Measurements from ENCODE around the gene LMF1. TPM values are rescaled to one million over a fixed set of nuclear protein-coding genes. Genes with fewer than 3 reads are reported as not detected.

Gene LMF1
- polyA plus RNA-seq, 3 donors = 5.9 to 14.7 (median 10.6) TPM

DNA sequence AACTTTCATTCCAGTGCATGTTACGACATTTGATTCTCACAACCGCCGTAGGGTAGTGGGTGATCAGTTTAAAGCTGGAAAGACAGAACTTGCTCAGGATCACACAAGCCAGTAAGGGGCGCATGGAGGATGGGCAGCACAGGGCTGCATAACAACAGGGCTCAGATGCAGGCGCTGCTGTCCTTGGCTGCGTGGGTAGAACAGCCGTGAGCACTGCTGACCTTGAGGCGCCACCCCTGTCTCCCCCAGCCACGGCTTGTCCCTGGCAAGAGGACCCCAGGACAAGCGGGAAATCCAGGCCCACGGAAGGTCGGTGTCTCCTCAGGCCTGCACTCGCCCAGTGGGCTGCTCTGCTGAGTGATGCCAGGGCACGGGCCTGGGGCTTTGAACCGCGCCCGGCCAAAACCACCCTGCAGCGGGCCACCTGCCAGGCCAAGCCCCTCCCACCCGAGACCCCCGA is 84.7 kb downstream of the LMF1 start:
- TF ChIP-seq, protein P1, sequence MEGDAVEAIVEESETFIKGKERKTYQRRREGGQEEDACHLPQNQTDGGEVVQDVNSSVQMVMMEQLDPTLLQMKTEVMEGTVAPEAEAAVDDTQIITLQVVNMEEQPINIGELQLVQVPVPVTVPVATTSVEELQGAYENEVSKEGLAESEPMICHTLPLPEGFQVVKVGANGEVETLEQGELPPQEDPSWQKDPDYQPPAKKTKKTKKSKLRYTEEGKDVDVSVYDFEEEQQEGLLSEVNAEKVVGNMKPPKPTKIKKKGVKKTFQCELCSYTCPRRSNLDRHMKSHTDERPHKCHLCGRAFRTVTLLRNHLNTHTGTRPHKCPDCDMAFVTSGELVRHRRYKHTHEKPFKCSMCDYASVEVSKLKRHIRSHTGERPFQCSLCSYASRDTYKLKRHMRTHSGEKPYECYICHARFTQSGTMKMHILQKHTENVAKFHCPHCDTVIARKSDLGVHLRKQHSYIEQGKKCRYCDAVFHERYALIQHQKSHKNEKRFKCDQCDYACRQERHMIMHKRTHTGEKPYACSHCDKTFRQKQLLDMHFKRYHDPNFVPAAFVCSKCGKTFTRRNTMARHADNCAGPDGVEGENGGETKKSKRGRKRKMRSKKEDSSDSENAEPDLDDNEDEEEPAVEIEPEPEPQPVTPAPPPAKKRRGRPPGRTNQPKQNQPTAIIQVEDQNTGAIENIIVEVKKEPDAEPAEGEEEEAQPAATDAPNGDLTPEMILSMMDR (IDR thresholded peaks at IDR 0.05) = no peak
- peaks cover 2 to 3% (median 2%) of the 10 kb centered on the region in 3 donors for H3K27me3 Mint-ChIP-seq (ENCODE audit: low read depth in 3 of 3)
- no peak overlapping the region for H2AFZ ChIP-seq (ENCODE audit: insufficient read depth, low read depth, low read length, poor library complexity, severe bottlenecking)
- peaks cover 0 to 8% (median 3%) of the 10 kb centered on the region in 7 donors for H3K9me3 Mint-ChIP-seq
- no peaks in the 10 kb centered on the region for H3K4me1 Mint-ChIP-seq
- H3K4me2 ChIP-seq (replicated peaks; ENCODE audit: extremely low read depth, low read length, poor library complexity, severe bottlenecking) = no peak overlapping the region
- no peak overlapping the region for H3K4me3 ChIP-seq (replicated peaks in 1 of 3; ENCODE audit: low read depth in 2 of 3, low read length in 3 of 3)
- H3K9me3 ChIP-seq (replicated peaks in 1 of 2; ENCODE audit: control insufficient read depth in 1 of 2, insufficient read depth in 1 of 2, low read length in 2 of 2) = peaks cover 11 to 13% of the 10 kb centered on the region in 2 donors
- H3K27ac Mint-ChIP-seq = no peak overlapping the region
- no peaks in the 10 kb centered on the region for H3K79me2 ChIP-seq (ENCODE audit: insufficient read depth, low read length)
- no peak overlapping the region for H3K27ac ChIP-seq (ENCODE audit: low read depth in 1 of 2, low read length in 2 of 2)
- H3K4me3 Mint-ChIP-seq = no peak overlapping the region
- no peaks in the 10 kb centered on the region for H3K4me1 ChIP-seq (ENCODE audit: control insufficient read depth in 1 of 2, insufficient read depth in 2 of 2, low read length in 2 of 2)
- H3K27me3 ChIP-seq (ENCODE audit: control insufficient read depth in 2 of 2, insufficient read depth in 2 of 2, low read length in 2 of 2) = no peaks in the 10 kb centered on the region
- intact Hi-C loops (cut with micrococcal nuclease) = no loop called here
- no peak for DNase-seq
- H3K36me3 ChIP-seq (replicated peaks in 1 of 2; ENCODE audit: control insufficient read depth in 1 of 2, insufficient read depth in 2 of 2, low read length in 2 of 2) = no peaks in the 10 kb centered on the region
- H3K36me3 Mint-ChIP-seq = no peaks in the 10 kb centered on the region
- WGBS (ENCODE audit: insufficient coverage) = 98% methylated on average over 17 of the region's 20 CpGs
- no peak overlapping the region for H3K9ac ChIP-seq (ENCODE audit: insufficient read depth, low read length, poor library complexity, severe bottlenecking)
- no peaks in the 10 kb centered on the region for H4K20me1 ChIP-seq (ENCODE audit: insufficient read depth, low read length)

DNA sequence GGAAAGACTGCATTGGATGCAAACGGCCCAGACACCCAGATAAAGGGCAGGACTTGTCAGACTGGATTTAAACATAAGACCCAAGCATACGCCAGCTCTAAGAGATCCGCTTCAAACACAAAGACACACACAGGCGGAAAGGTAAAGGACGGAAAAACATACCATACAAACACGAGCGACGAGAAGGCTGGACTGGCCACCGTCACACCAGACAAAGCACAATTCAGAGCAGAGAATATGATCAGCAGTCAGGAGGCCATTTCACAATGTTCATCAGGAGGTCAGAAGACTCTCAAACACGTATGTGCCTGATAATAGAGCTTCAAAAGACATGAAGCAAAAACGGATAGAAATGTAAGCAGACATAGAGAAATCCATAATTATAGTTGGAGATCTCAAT is 85.4 kb downstream of the LMF1 start:
- Mint-ChIP-seq H3K4me3 (no peak overlapping the region), H3K9me3 (peaks cover 0 to 8% (median 3%) of the 10 kb centered on the region in 7 donors), H3K27ac (no peak overlapping the region), H3K4me1 (no peaks in the 10 kb centered on the region), H3K27me3 (ENCODE audit: low read depth in 3 of 3) (peaks cover 2 to 3% (median 2%) of the 10 kb centered on the region in 3 donors), H3K36me3 (no peaks in the 10 kb centered on the region)
- H3K4me3 ChIP-seq (replicated peaks in 1 of 3; ENCODE audit: low read depth in 2 of 3, low read length in 3 of 3) = no peak overlapping the region
- no peak overlapping the region for H3K27ac ChIP-seq (ENCODE audit: low read depth in 1 of 2, low read length in 2 of 2)
- TF ChIP-seq, protein P1 (IDR thresholded peaks at IDR 0.05) = no peak
- 83% methylated on average over 9 of the region's 11 CpGs for WGBS (ENCODE audit: insufficient coverage)
- H2AFZ ChIP-seq (ENCODE audit: insufficient read depth, low read depth, low read length, poor library complexity, severe bottlenecking) = no peak overlapping the region
- H3K79me2 ChIP-seq (ENCODE audit: insufficient read depth, low read length) = no peaks in the 10 kb centered on the region
- H4K20me1 ChIP-seq (ENCODE audit: insufficient read depth, low read length) = no peaks in the 10 kb centered on the region
- H3K9ac ChIP-seq (ENCODE audit: insufficient read depth, low read length, poor library complexity, severe bottlenecking) = no peak overlapping the region
- intact Hi-C loops (cut with micrococcal nuclease) = no loop called here
- H3K4me2 ChIP-seq (replicated peaks; ENCODE audit: extremely low read depth, low read length, poor library complexity, severe bottlenecking) = no peak overlapping the region
- H3K36me3 ChIP-seq (replicated peaks in 1 of 2; ENCODE audit: control insufficient read depth in 1 of 2, insufficient read depth in 2 of 2, low read length in 2 of 2) = no peaks in the 10 kb centered on the region
- H3K27me3 ChIP-seq (ENCODE audit: control insufficient read depth in 2 of 2, insufficient read depth in 2 of 2, low read length in 2 of 2) = no peaks in the 10 kb centered on the region
- peaks cover 11 to 13% of the 10 kb centered on the region in 2 donors for H3K9me3 ChIP-seq (replicated peaks in 1 of 2; ENCODE audit: control insufficient read depth in 1 of 2, insufficient read depth in 1 of 2, low read length in 2 of 2)
- H3K4me1 ChIP-seq (ENCODE audit: control insufficient read depth in 1 of 2, insufficient read depth in 2 of 2, low read length in 2 of 2) = no peaks in the 10 kb centered on the region
- no peak for DNase-seq

Measured in CD14-positive monocyte (primary cell).